Prostate gland (tissue), 2 donors: ENCODE measurements around the gene LRIT1. TPM values are rescaled to one million over a fixed set of nuclear protein-coding genes. Genes with fewer than 3 reads are reported as not detected.

Experiments
- DNase-seq: peaks from one replicate; pipeline ENCODE4 v3.0.0-alpha.2; 2019; ENCODE audit warnings: low spot score
- H3K27ac ChIP-seq, 2 donors: fragments of 200-600 bp; sonication (generic); 2 replicates each; pipeline ENCODE4 v1.5.1; 2017 to 2019
- H3K27me3 ChIP-seq: fragments of 200-600 bp; sonication (generic); replicated peaks from 2 replicates; pipeline ENCODE4 v1.5.1; 2019; ENCODE audit not compliant: insufficient read depth
- H3K36me3 ChIP-seq, 2 donors: fragments of 200-600 bp; sonication (generic); 1 replicate in 1 of 2; 2 replicates in 1 of 2; pipeline versions ENCODE4 v1.5.1 to v1.8.1; 2017 to 2019
- H3K4me1 ChIP-seq: fragments of 200-600 bp; sonication (generic); replicated peaks from 2 replicates; pipeline ENCODE4 v1.5.1; 2019
- H3K4me3 ChIP-seq, 2 donors: fragments of 200-600 bp; sonication (generic); 2 replicates each; pipeline ENCODE4 v1.5.1; 2017 to 2019
- H3K9me3 ChIP-seq: fragments of 200-600 bp; sonication (generic); 2 replicates; pipeline ENCODE4 v1.5.1; 2017
- CTCF ChIP-seq, 4 experiments: fragments of 200-600 bp in 2 of 4; fragments of 450-650 bp in 2 of 4; sonication (generic) in 2 of 4; IDR thresholded peaks; 1 replicate in 3 of 4; 2 replicates in 1 of 4; pipeline ENCODE4 v1.5.1; 2016 to 2019; ENCODE audit warnings: antibody characterized with exemption in 4 of 4, mild to moderate bottlenecking in 2 of 4, moderate library complexity in 2 of 4
- POLR2A ChIP-seq: fragments of 450-650 bp; IDR thresholded peaks from one replicate; pipeline ENCODE4 v1.6.1; 2016; ENCODE audit warnings: antibody characterized with exemption, mild to moderate bottlenecking
- POLR2AphosphoS5 ChIP-seq: sonication (generic); formaldehyde crosslinking; IDR thresholded peaks from one replicate; pipeline ENCODE4 v1.6.1; 2017; ENCODE audit warnings: antibody characterized with exemption
- WGBS: methylation state at CpG from one replicate; pipeline ENCODE4 v1.1.5; 2018; 5-methylcytosine and 5-hydroxymethylcytosine counted together
- intact Hi-C: fragments of 100-400 bp; cut with DNase I; formaldehyde crosslinking; loops from one replicate; pipeline ENCODE4 v1.14.2; 2022
- total RNA-seq, 2 donors: library from RNA; depleted of rRNA; stranded (reverse); fragments of >200 nt; gene quantifications; one replicate each; pipeline ENCODE4 v1.1.0, GENCODE V29; 2016

LRIT1 gene, protein sequence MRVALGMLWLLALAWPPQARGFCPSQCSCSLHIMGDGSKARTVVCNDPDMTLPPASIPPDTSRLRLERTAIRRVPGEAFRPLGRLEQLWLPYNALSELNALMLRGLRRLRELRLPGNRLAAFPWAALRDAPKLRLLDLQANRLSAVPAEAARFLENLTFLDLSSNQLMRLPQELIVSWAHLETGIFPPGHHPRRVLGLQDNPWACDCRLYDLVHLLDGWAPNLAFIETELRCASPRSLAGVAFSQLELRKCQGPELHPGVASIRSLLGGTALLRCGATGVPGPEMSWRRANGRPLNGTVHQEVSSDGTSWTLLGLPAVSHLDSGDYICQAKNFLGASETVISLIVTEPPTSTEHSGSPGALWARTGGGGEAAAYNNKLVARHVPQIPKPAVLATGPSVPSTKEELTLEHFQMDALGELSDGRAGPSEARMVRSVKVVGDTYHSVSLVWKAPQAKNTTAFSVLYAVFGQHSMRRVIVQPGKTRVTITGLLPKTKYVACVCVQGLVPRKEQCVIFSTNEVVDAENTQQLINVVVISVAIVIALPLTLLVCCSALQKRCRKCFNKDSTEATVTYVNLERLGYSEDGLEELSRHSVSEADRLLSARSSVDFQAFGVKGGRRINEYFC
- 1 to 10 TPM in 1 of 2 donors, not detected in 1; 1.1 TPM for total RNA-seq

DNA sequence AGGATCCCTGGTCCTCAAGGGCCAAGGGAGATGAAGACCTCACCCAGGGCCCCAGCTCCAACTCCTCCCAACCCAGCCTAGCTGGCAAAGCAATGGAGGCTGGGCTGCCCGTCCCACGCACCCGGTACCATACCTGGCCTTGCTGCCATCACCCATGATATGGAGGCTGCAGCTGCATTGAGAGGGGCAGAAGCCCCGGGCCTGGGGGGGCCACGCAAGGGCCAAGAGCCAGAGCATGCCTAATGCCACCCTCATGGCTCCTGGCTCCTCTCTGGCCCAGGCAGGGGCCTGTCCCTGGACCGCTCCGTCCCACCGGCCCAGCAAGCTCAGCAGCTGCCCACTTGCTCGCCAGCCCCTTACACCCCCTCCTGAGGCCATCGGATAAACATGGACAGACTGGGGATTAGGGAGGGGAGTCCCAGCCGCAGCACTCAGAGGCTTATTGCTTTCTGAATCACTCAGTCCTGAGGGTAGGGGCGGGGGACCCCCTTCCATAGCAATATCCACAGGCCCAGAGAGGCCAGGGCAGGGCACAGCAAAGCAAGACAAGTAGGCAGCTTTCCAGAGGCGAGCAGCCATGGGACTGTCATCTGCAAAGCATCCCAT is at the start of gene LRIT1:
Gene LRIT1 (minus strand): TSS at position 362 of the 606 bp plus-strand sequence. CDS start 107 bp downstream, at position 255.
- peaks cover 2% of the 10 kb centered on the region for H3K27me3 ChIP-seq
- intact Hi-C loops = no loop called here
- WGBS = 87% methylated on average over 13 of the region's 13 CpGs
- no peaks in the 10 kb centered on the region for H3K4me1 ChIP-seq
- H3K9me3 ChIP-seq = no peaks in the 10 kb centered on the region
- H3K36me3 ChIP-seq = no peaks in the 10 kb centered on the region
- DNase-seq = no peak
- no peak within 1 kb of the TSS for H3K27ac ChIP-seq
- H3K4me3 ChIP-seq = no peak within 1 kb of the TSS
- TF ChIP-seq POLR2A (no peak), POLR2AphosphoS5 (no peak), CTCF (IDR thresholded peaks at IDR 0.05) (no peak)

DNA sequence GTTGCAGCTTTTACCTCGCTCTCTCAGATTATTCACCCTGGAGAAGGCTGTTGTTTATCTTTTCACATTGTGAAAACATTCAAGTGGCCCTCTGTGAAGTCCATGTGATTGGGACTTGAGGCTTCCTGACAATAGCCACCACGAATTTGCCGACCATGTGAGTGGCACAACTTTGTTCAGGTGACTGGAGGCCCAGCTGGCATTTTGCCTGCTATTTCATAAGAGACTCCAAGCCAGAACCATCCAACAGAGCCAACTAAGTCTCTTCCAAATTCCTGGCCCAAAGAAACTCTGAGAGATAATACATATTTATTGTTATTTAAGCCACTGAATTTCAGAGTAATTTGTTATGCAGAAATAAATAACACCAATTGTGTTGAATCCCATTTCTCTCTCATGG is 48.9 kb upstream of the LRIT1 start:
- TF ChIP-seq POLR2A (no peak), CTCF (IDR thresholded peaks at IDR 0.05) (no peak), POLR2AphosphoS5 (no peak)
- Histone ChIP-seq H3K9me3 (no peaks in the 10 kb centered on the region), H3K4me3 (no peak overlapping the region), H3K36me3 (no peaks in the 10 kb centered on the region), H3K27ac (no peak overlapping the region), H3K4me1 (no peaks in the 10 kb centered on the region), H3K27me3 (no peaks in the 10 kb centered on the region)
- WGBS = 74% methylated on average over 3 of the region's 3 CpGs
- intact Hi-C loops = no loop called here
- DNase-seq = no peak

- WGBS = 76% methylated on average over 1 of the region's 1 CpG
- intact Hi-C loops = no loop called here
- TF ChIP-seq CTCF (IDR thresholded peaks at IDR 0.05) = no peak
- no peak for TF ChIP-seq POLR2AphosphoS5
- TF ChIP-seq POLR2A = no peak
Measured at GRCh38 chr10:84289521-84290200, 48.3 kb upstream of the LRIT1 start.

DNA sequence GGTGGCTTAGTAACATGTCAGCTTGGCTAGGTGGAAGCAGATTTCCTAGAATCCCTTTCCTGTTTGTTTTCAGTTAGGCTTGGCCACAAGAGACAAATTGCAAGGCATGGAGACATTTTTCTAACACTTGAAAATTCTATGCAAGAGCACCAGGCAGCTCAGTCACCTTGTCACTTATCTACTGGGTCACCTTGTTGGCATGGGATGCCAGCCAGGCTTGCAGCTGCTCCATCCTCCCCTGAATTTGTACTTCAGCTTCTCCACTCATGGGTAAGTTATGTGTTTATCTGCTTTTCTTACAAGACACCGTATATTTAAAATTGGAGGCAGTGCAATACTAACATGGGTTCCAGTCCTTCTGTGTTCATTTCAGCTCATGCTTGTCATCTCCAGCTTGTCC is 46.8 kb upstream of the LRIT1 start:
- DNase-seq = no peak
- 94% methylated on average over 1 of the region's 1 CpG for WGBS
- Histone ChIP-seq H3K4me3 (no peak overlapping the region), H3K4me1 (no peaks in the 10 kb centered on the region), H3K27ac (no peak overlapping the region), H3K27me3 (no peaks in the 10 kb centered on the region), H3K36me3 (no peaks in the 10 kb centered on the region), H3K9me3 (no peaks in the 10 kb centered on the region)
- TF ChIP-seq POLR2AphosphoS5 (no peak), POLR2A (no peak), CTCF (IDR thresholded peaks at IDR 0.05) (no peak)
- intact Hi-C loops = no loop called here

More at GRCh38 chr10:84289521-84290200, 48.3 kb upstream of the LRIT1 start:
- H3K9me3 ChIP-seq = no peaks in the 10 kb centered on the region
- no peaks in the 10 kb centered on the region for H3K27me3 ChIP-seq
- no peaks in the 10 kb centered on the region for H3K36me3 ChIP-seq
- no peak overlapping the region for H3K4me3 ChIP-seq
- DNase-seq = no peak
- H3K27ac ChIP-seq = no peak overlapping the region
- H3K4me1 ChIP-seq = no peaks in the 10 kb centered on the region
